Amniotic stem cell (primary cell): ENCODE measurements around the gene BEGAIN.

Experiments used
- DNase-seq: peaks from one replicate; lab custom pipeline; 2025; lab: John Stamatoyannopoulos, UW

The BEGAIN gene

DNA sequence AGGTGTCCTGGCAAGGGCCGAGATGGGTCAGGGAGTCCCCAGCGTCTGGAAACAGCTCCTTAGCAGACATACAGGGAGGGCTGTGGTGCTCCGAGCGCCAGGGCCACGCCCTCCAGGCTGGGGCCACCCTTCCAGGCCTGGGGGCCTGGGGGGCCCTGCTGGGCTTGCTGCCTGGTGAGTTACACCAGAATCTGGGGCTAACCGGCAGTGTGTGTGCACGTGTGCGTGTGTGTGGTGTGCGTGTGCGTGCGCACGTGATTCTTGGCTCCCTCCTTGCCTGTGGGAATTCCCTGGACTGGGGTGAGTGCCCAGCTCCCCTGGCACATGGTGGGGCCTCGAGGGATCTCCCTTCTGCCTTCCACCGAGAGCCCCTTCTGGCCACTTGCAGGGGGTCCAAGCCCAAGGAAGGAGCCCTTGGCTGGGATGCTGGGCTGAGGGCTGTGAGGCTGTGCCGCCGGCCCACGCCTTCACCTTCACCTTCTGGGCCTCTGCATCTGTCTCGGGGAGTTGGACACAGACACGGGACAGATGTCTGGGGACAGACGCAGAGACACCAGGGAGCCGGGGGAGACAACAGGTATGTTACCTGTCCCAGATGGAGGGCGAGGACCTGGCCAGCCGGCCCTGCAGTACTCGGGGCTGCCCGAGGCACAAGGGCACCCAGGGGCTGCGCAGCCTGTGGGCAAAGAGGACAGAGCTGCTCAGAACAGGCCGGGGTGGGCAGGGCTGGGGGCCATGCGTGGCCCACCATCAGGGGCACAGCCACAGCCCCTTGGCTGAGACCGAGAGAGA is 37.2 kb downstream of the BEGAIN start:
- DNase-seq, result no peak

DNA sequence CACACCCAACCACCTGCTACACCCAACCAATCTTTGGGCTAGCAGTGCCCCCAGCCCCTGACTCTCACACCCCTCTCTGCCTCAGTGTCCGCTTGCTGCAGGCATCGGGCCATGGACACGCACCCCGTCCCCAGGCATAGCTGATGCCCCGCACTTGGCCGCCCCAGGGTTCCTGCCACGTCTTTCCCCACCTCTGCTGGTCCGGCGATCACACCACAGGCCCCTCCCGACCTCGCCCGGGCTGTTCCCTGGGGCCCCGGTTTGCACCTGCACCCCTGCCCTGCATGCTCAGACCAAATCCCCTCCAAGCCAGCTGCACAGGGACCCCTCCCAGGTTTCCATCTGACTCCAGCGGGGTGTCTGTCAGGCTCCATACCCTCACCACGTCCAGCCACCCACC is 38.3 kb downstream of the BEGAIN start:
- no peak for DNase-seq

DNA sequence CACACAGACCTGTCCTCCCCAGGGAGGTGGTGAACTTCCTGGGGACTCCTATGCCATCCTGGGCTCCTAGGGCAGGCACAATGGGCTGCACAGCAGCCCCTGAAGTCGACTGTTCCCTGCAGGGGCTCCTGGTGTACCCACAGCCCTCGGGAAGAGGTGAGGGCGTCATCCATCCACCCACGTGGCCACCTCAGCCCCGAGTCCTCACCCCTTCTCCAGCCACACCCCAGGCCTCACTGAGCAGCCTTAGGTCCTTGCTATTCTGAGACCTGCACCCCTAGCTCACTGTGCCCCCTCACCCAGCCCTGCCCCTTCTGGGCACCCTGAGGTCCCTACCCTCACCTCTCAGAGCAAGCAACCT is 38.9 kb downstream of the BEGAIN start:
- DNase-seq, result no peak

DNA sequence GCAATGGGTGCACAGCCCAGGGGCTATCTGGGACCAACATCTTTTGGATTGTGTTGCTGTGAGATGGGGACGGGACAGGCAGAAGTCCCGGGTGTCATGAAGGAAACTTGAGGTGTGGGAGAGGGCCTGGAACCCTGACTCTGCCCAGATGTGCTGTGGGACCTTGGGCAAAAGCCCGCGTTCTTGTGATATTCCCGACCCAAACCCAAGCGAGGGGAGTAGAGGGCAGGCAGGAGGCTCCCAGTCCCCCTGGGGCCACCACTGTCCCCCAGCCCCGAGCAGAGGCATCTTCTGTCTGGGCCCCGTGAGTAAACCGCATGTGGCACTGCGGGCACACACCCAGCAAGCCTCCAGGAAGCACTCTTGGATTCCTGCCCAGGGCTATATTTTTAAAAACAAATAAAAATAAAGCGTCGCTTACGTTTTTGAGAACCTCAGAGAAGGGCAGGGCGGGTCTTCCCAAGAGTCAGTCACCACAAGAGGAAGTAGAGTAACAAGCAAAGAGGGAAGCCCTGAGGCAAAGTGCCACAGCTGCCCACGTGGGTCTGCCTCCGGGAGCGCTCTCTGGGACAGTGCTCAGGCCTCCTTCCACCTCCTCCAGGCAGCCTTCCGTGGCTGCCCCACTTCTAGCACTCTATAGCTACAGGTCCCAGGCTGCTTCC is 39.5 kb downstream of the BEGAIN start:
- DNase-seq, result no peak

DNA sequence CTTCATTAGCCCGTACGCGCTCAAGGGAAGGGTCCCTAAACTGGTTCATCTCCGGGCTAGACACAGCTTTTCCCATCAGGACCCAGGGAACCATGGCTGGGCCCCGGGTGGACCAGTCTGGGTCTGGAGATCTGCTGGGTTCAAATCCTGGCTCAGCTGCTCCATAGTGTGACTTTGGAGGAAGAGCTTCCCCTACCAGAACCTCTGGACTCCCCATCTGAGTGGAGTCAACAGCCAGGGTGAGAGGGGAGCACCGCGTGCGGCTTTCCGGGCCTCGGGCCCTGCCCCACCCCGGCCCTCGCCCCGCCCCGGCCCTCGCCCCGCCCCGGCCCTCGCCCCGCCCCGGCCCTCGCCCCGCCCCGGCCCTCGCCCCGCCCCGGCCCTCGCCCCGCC is 41.2 kb downstream of the BEGAIN start:
- DNase-seq, result no peak

DNA sequence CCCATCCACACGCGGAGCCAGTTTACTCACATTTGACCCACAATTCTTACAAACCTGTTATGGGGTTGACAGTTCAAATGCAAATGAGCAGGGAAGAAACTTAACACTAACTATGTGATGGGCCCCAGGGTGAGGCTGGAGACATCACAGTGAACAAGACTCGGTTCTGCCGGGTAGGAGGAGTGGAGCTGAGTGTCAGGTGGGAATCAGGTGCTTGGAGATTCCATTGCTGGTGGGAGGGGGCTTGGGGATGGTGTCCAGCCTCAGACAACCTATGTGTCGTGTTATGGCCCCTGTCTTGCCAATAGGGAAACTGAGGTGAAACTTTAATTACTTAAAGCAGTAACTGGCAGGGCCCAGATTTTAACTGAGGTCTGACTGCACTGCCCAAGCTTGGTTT is 41.9 kb downstream of the BEGAIN start:
- no peak for DNase-seq

DNA sequence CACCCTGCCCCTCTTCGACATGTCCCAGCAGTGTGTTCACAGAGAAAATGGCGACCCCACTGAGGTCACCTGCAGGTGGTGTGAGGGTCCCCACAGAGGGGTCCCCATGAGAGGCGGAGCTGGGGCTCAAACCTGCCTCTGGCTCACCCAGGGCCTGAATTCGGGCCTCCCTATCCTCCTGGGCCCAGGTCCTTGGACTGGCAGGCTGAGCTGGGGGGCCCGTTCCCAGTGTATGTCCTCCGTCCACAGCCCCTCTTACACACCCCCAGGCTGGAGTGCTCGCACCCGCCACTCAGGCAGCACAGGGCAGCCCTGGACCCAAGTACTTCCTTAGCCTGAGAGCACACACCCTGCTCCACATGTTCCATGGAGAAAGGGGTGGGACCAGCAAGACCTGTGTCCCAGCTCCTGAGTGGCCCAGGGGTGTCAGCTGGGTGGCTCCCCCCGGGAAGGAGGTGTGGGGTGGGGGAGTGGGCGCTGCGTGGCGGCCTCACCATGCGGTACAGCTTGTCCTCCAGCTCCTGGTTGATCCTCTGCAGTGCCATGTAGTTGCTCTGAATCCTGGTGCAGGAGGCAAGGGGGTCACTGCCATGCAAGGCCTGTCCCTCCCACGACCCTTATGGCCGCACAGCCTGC is 42.6 kb downstream of the BEGAIN start:
- no peak for DNase-seq

DNA sequence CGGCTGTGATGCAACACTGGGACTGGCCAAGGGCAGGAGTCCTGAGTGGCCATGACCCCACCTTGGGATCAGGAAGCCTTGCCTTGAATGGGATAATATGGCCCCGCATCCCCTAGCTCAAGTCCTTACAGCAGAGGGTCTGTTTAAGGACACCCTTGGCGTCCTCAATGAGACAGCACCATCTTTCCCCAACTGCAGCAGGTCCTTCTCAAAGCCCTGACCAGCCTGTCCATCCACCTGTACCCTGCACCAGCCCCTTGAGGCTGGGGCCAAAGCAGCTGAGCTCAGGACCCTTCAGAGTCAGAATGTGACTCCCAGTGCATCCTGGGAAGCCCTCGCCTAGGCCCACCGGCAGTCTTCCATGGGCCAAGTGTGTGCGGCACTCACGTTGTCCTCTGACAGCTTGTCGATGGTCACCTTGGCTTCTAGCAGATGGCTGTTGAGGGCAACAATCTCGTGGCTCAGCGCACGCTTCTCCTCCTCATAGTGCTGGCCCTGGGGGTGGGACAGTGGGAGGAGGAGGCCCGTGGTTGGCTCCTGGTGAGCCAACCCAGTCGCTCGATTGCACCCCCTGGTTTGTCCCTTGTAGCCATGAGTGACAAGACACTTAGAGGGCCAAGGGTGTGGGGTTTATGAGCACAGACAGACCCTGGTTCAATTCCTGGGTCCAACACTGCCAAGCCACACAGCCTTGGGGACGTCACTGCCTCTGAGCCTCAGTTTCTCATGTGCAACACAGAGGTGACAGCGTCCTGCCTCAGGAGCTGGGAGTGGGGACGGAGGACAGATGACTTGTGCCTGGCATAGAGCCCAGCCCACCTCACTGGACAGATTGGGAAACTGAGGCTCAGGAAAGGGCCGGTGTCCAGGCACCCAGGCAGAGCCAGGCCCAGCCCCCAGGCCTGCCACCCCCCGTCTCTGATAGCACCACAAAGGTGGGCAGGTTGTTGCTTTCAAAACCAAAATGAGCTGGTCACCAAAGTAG is 43.5 kb downstream of the BEGAIN start:
- DNase-seq, result no peak

DNA sequence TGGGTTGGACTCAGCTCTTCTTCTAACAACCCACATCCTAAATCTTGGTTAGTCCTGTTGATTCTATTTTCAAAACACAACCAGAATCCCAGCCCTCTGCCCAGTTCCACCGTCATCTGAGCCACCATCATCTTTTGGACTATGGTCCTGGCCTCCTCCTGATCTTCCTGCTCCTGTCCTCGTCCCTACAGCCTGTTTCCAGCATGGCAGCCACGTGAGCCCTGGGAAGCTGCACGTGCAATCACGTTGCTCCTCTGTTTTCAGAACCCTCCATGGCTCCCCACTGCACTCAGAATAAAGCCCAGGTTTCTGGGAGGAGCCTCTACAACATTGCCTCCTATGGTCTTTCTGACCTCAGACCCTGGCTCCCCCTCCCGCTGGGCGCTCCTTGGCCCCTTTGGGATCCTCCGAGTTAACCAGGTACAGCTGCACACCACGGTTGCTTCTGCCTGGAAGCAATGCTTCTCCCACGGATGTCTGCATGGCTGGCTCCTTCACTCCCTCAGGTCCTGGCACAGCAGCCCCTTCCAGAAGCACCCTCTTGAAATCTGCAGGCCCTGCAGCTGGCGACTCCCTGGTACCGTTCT is 44.5 kb downstream of the BEGAIN start:
- DNase-seq, result no peak

DNA sequence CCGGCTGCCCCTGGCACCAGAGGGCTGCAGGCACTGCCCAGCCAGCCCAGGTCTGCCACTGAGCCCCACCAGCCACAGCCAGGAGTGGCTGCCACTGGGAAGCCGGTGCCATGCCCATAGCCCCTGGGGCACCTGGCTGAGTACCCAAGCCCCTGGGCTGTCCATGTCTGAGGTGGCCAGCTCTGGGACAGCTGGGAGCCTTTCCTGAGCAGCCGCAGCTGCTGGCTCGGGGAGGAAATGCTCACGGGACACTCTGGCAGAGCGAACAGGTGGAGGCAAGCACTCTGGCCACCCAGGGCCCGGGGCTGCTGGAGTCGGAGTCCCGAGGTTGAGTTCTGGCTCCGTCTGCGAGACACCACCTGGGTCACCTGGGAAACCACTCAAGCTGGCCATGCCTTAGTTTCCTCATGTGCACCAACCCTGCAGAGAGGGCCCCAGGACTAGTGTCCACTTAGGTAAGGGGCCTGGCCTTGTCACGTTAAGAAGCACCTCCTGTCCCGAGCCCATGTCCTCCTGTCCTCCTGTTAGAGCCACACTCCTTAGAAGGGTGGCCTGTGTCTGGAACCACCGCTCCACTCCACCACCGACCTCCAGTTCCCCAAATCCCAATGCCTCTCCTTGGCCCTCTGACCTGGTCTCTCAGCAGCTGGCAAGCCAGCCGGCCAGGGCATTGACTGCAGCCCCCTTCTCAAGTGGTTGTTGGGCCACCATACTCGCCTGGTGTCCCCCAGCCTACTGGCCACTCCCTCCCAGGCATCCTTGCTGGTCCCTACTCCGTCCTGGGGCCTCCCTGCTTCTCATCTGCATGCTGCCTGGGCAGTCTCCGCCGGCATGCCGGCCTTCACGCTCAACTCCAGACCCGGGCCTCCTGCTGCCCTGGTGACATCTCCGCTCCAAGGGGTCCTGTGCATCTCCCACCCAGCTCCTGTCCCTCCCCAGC is 45.3 kb downstream of the BEGAIN start:
- DNase-seq, result no peak

DNA sequence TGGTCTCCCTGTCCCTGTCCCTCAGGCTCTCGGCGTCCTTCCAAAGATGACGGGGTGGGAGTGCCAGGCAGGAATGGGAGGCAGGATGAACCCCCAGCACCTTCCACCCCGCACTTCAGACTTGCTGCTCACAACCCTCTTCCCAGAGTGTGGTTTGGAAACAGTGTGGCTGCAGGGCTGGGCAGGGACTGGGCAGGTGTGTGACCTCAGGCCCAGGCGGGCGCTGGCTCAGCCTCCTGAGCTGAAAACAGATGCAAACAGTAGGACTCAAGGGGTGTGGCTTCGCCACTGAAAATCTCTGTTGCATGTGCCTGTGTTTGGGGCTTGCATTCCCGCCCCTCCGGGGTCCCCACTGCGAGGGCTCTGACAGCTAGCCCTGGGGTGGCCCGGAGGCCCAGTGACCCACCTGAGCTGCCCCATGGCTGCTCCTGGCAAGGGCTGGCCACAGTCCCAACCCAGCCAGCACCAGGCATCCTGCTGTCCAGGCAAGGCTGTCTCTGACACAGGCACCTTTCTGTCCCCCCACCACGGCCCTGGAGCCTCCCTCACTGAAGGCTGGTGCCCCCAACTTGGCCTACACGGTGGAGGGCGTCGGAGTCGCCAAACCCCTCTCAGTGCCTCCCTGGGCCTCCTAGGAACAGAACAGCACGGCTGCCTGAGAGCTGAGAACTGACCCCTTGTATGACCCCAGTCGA is 46.1 kb downstream of the BEGAIN start:
- DNase-seq, result no peak

DNA sequence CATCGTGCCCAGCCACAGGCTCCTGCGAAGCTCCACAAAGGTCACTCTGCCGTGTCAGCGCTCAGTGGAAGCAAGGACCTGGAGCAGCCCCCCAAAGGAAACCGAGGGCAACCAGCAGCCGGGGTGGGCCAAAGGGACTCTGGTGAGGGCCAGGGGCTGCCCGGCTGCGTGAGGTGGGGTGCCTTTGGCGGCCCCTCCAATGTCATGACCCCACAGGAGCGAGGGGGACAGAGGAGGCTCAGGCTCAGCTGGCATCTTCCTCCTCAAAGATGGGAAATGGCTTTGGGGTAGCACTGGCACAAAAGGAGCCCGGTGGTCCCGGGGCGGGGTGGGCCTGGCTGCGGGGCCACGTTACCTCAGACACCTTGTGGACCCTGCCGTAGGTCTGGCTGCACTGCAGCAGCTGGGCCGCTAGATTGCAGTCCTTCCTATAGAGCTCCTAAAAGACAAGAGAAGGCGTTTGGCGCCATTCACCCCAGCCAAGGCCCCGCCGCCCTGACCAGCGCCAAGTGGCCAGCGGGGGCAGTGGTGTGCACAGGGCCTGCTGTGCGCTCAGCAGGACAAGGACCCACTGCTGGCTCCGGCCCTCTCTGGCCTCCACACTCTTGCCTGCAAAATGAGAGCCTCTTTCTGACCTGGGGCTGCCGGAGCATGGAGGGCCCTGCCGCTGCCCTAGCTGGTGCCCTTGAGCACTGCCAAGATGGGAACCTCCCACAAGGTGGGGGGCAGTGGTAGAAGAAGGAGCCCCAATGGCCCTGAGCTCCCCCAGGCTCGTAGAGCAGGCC is 46.9 kb downstream of the BEGAIN start:
- no peak for DNase-seq

DNA sequence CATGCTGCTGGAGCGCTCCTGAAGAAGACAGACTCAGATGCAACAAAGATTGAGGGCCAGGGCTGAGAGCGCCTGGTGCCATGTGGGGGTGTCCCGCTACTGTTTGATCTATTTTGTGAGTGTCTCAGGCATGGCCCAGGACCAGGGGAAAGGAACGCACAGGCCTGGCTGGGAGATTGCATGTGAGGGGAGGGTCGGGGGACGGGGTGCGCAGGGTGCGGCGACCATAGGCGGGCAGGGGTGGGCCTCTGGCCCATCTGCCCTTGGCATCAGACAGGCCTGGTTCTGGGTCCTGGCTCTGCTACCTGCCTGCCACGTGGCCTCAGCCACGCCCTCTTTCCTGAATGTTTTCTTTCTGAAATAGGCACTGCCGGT is 47.5 kb downstream of the BEGAIN start:
- DNase-seq, result no peak

DNA sequence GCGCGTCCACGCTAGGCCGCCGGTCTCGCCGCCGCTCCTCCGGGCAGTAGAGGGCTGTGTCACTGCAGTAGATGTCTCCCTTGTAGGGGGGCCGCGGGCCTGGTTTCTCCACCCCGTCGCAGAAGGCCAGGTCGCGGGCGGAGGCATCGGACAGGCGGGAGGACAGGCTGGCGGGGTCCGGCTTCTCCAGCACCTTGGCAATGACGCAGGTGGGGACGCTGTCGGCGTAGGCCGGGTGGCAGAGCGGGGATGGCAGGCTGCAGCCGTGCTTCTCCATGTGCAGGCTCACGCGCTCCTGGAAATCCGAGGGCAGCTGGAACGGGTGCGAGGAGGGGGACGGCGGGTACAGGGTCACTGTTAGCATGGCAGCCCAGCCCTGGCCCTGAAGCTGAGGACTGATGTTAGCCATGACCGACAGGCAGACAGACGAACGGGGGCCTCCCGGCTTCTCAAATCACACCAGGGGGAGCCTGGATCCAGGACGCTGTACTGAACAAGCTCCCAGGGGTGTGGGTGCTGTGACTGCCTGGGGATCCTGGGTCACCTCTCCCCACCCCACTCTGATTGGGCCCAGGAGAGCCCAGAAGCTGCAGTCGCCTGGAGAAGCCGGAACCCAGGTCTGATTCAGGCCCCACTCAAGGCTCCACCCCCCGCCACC is 48.1 kb downstream of the BEGAIN start:
- no peak for DNase-seq

DNA sequence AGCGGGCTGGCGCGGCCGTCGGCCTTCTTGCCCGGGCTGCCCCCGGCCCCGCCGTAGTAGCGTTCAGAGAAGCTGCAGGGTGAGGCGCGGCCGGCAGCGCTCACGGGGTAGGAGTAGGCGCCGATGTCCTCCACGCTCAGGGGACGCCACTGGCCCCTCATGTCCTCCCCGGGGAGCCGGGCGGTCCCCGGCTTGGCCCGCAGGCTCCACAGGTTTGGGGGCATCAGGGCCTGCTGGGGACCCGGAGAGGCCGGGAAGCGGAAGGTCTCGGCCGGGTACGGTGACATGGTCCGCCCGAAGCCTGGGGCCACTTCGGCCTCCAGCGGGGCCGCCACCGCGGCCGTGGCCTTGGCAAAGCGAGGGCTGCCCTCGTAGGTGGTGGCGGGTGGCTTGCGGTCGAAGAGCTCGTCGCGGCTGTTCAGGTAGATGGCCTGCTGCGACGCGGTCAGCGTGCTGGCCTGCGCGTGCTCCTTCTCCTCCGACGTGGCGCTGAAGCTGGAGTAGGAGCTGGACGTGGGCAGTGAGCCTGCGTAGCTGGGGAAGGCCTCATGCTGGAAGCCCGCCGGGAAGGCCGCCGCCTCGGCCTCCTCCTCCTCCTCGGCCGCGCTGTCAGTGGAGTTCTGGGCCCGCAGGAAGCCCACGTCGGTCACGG is 48.7 kb downstream of the BEGAIN start:
- no peak for DNase-seq

DNA sequence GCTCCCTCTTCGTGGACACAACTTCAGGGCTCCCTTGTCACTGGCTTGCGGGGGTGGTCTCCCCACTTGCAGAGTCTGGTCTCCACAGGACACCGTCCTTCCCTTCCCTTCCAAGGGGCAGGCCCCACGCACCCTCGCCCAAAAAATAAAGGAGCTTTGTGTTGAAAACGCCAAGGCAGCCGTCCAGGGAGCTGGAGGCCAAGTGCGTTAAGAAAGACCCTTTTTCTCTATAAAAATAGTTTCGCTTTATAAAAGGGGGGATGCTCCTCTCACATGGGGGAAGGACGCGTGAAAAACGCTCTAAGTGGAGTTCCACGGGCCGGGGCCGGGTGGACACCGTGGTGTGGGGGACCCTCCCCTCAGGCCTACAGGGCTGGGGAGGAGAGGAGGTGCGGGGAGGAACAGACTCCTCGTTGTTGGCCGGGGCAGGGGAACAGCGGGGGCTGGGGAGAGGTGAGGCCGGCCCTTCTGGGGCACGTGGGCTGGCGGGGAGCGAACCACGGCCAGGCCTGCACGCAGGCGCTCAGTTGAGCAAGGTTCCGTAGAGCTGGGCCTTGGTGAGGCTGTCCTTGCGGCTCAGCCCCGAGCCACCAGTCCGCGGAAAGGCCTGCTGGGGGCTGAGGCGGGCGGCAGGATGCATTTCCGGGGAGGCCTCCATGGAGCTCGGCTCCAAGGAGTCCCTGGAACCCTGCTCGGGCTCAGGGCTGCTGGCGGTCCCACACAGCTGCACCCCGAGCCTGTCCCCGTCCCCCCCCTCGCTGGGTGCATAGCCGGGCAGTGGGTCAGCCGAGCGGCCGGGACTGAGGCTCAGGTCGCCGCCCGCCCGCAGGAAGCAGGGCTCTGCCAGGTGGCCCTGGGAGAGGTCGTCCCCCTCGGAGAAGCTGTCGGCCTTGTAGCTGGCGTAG is 49.5 kb downstream of the BEGAIN start:
- DNase-seq, result no peak
